Limb (tissue), 2 donors: ENCODE results near the gene SPC24.
"Not testable (repeated sequence)": the region's sequence is repeated elsewhere in the genome, so short reads cannot be mapped to it uniquely, and the experiment has no call there.

ENCODE experiments used
- DNase-seq, 2 donors: peaks; one replicate each; pipeline ENCODE4 v3.0.0-alpha.2; 2016; ENCODE audit errors: extremely low spot score in 2 of 2

The SPC24 gene

GRCh38 chr19:11166281-11167142 lies 10.9 kb upstream of the SPC24 start:
- DNase-seq = no peak

GRCh38 chr19:11165486-11166030 lies 10.0 kb upstream of the SPC24 start:
- DNase-seq = no peak

DNA sequence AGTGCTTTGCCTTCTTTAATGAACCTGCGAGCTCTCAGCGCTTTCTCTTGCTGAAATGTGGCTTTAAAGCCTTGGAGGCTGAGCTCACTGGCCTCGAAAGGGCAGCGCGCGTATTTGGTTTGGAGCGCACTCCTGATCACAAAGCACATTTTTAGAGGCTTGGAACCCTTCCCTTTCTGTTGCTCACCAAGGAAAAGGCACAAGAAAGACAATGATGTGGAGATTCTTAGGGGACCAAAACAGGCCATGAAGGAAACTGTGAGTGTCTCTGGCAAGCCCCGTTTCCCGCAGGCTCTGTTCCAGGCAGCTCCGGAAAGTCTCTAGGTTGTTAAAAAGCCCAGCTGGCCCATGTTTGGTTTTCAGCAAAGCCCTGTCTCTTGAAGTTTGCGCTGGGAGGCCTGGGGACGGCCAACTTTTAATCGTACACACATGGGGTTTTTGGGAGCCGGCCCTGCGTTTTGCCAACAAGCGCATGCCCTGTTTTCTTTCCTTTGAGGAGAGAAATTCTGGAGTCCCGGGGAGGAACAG lies 9.4 kb upstream of the SPC24 start:
- DNase-seq = peak; percentile 72 to 87

DNA sequence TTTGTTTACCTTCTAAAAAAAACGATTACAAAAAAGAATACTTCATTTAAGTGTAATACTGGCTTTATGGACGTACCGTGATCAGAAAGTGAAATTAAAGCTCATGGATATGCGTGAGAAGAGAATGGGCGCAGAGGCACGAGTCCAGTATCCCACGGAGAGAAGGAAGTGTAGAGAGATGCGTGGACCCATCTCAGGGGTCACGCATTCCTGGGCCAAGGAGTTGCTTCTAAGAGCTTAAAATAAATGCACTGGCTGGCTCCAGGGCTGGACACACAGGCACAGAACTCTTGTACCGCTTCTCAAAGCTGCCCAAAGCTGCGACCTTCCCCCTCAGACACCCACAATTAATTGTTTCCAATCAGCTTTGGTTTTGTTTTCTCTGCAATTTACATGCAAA lies 8.7 kb upstream of the SPC24 start:
- DNase-seq = no peak

DNA sequence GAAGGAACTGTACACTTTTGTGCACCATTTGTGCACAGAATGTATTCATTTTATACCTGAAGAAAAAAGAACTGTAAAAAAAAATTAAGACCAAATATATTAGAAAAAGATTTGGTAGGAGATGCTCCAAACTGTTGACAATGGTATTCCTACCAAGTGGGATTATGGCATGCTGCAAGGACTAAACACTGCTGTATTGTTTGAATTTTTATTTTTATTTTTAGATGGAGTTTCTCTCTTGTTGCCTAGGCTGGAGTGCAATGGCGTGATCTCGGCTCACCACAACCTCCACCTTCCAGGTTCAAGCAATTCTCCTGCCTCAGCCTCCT lies 4.8 kb upstream of the SPC24 start:
- not testable (repeated sequence) for DNase-seq

DNA sequence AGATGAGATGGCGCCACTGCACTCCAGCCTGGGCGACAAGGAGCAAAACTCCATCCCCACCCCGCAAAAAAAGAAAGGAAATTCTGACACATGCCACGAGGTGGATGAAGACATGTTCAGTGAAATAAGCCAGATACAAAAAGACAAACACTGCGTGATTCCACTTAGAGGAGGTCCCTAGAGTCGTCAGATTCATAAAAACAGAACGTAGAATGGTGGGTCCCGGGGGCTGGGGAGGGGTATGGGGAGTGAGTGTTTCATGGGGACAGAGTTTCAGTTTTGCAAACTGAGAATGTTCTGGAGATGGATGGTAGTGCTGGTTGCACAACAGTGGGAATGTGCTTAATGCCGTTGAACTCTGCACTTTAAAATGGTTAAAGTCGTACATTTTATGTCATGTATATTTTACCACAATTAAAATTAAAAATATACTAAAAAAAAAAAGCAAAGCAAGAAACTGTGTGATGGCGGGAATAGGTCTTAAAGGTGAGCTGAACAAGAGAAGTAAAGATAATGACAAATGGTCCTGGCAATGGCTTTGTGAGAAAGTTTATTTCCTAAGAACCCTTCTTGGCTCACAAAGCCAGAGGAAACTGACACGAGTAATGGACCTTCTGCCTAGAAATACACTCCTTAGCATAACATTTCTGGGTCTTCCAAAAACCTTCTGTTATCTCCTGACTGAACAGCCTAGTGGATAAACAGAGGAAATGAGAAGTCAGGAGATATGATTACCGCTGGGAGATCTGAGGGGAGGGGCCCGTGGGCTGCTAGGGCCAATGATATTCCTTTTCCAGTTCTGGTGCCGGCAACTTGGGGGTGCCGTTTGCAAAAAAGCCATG lies 4.2 kb upstream of the SPC24 start:
- no peak for DNase-seq

GRCh38 chr19:11154683-11155047 lies 917 bp downstream of the SPC24 start:
- no peak for DNase-seq

DNA sequence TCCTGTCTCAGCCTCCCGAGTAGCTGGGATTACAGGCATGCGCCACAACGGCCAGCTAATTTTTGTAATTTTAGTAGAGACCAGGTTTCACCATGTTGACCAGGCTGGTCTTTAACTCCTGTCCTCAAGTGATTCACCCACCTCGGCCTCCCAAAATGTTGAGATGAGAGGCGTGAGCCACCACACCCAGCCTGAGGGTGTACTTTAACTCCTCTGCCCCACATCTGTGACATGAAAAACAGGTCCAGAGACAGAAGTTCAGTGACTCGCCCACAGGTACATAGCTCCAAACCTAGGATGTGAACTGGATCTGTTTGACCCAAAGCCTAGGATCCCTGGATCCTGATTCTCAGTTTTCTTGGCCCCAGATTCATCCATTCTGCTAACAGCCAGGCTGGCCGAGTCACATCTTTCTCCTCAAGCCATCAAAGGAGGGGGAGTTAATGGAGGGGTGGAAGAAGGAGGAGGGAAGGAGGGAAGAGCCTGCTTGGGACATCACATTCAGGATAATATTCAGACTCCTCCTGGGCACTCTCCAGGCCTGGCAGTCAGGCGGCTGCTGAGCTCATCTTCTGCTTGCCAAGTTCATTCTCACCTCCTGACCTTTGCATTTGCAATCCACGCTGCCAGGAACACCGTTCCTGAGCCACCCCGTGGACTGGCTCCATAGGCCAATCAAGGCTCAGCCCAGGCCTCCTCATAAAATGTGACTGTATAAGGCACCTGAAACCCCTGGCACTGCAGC lies 3.1 kb downstream of the SPC24 start:
- no peak for DNase-seq

- no peak for DNase-seq
Observed at GRCh38 chr19:11151181-11151580, 4.4 kb downstream of the SPC24 start.

GRCh38 chr19:11148001-11148400 lies 7.6 kb downstream of the SPC24 start:
- DNase-seq = no peak

DNA sequence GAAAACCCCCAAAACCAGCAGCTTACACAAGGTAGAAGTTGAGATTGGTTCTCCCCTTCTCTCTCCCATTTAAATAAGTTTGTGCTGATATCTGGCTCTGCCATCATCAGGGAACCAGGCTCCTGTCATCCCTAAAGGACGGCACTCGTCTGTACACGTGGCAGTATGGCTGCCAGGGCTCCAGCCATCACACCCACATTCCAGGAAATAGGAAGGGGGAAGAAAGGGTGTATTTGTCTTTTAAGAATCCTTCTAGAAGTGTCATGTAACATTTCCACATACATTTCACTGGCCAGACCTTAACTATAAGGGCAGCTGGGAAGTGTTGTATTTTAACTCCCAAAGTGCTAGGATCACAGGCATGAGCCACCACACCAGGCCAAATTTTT lies 10.1 kb downstream of the SPC24 start:
- DNase-seq = no peak

GRCh38 chr19:11142528-11143171 lies 12.9 kb downstream of the SPC24 start:
- peak; percentile 77 to 86 for DNase-seq

GRCh38 chr19:11141937-11142527 lies 13.6 kb downstream of the SPC24 start:
- DNase-seq = no peak

DNA sequence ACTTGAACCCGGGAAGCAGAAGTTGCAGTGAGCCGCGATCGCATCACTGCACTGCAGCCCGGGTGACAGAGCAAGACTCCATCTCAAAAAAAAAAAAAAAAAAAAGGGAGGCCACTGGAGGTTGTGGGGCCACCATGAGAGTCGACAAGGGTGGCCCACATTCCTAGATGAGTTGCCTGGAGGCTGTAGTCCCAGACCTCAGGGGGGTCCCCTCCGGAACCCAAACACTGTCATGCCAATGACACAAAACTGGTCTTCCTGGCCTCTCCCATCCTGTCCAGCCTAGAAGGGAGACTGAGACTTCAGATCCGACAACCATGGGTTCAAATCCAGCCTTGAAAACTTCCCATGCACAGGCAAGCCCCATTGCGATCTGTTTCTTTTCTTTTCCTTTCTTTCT lies 14.7 kb downstream of the SPC24 start:
- DNase-seq = no peak

DNA sequence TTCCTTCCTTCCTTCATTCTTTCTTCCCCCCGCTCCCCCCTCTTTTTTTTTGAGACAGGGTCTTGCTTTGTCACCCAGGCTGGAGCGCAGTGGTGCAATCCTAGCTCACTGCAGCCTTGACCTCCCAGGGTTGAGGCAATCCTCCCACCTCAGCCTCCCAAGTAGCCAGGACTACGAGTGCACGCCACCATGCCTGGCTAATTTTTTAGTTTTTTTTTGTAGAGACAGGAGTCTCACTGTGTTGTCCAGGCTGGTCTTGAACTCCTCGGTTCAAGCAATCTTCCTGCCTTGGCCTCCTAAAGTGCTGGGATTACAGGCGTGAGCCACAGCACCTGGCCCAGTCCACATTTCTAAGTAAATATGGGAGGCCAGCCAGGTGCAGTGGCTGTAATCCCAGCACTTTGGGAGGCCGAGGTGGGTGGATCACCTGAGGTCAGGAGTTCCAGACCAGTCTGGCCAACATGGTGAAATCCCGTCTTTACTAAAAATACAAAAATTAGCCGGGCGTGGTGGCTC lies 15.5 kb downstream of the SPC24 start:
- DNase-seq = not testable (repeated sequence)

GRCh38 chr19:11138601-11139300 lies 16.8 kb downstream of the SPC24 start:
- peak; percentile 42 to 70 for DNase-seq

DNA sequence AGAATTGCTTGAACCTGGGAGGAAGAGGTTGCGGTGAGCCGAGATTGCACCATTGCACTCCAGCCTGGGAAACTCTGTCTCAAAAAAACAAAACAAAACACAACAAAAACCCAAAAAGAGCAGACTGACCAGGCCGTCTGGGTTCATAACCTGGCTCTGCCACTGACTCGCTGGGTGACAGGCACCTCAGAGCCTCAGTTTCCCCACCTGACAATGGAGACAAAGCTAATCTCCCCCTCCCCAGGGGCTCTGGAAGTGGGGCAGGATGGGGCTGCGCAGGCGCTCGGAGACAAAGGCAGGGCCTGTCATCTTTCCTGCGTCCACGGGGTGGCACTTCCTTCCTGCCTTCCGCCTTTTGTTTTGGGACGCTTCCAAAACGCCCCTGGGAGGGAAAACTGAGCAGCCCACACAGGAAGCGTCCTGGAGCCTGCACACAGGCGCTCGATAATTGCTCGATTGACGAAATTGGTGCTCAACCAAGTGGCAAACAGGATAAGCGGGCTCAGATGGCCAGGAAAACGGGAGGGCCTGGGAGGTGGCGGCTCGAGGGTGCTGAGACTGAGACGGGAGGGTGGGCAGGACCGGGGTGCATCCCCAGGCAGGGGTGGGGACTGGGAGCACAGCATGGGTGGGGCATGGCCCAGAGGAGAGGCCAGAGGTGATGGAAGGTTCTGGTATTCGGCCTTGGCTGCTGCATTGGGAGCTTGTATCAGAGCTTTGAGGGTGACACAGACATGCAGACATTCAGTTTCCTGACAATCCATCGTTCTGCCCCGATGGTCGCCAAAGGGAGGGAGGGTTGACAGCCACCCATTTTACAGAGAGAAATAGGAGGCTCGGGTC lies 17.8 kb downstream of the SPC24 start:
- DNase-seq = peak; percentile 77 to 86

- DNase-seq = no peak
Observed at GRCh38 chr19:11136400-11137101, 19.0 kb downstream of the SPC24 start.
